ENCODE measurements around the gene BPIFA2.

DNA sequence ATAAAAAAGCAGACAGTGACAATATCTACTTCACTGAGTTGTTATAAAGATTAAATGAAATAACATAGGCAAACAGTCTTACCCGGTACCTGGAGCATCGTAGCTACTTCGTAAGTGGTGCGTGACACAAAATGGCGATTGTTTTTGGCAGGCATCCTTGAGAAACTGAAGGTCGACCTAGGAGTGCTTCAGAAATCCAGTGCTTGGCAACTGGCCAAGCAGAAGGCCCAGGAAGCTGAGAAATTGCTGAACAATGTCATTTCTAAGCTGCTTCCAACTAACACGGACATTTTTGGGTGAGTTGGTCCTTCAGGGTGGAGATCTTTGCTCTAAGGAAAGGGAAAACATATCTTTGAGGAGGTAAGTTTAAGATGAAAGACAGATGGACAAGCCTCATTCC, 4.8 kb downstream of the BPIFA2 start:
- TF ChIP-seq EZH2 (IDR thresholded peaks at IDR 0.05; ENCODE audit: low read length) = no peak
- TF ChIP-seq, protein P1, sequence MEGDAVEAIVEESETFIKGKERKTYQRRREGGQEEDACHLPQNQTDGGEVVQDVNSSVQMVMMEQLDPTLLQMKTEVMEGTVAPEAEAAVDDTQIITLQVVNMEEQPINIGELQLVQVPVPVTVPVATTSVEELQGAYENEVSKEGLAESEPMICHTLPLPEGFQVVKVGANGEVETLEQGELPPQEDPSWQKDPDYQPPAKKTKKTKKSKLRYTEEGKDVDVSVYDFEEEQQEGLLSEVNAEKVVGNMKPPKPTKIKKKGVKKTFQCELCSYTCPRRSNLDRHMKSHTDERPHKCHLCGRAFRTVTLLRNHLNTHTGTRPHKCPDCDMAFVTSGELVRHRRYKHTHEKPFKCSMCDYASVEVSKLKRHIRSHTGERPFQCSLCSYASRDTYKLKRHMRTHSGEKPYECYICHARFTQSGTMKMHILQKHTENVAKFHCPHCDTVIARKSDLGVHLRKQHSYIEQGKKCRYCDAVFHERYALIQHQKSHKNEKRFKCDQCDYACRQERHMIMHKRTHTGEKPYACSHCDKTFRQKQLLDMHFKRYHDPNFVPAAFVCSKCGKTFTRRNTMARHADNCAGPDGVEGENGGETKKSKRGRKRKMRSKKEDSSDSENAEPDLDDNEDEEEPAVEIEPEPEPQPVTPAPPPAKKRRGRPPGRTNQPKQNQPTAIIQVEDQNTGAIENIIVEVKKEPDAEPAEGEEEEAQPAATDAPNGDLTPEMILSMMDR (optimal IDR thresholded peaks at IDR 0.05 in 1 of 3, IDR thresholded peaks at IDR 0.05 in 1 of 3, conservative IDR thresholded peaks at IDR 0.05 in 1 of 3; ENCODE audit: extremely low read depth in 1 of 3, insufficient read depth in 2 of 3, low read length in 3 of 3) = no peak
